Ishikawa (cell line): ENCODE data around the gene TAF3.

Experiments used
- CEBPB ChIP-seq: IDR thresholded peaks from 2 replicates; pipeline ENCODE4 v1.6.1; 2012
- CREB1 ChIP-seq: IDR thresholded peaks from 2 replicates; pipeline ENCODE4 v1.6.1; 2012; ENCODE audit warnings: low read depth
- EP300 ChIP-seq: IDR thresholded peaks from 2 replicates; pipeline ENCODE4 v1.6.1; 2012; ENCODE audit warnings: borderline replicate concordance
- MAX ChIP-seq: IDR thresholded peaks from 2 replicates; pipeline ENCODE4 v1.6.1; 2012
- RAD21 ChIP-seq: IDR thresholded peaks from 2 replicates; pipeline ENCODE4 v1.6.1; 2012; ENCODE audit warnings: low read depth
- TCF12 ChIP-seq: IDR thresholded peaks from 2 replicates; pipeline ENCODE4 v1.6.1; 2012; ENCODE audit warnings: low read depth
- TEAD4 ChIP-seq: IDR thresholded peaks from 2 replicates; pipeline ENCODE4 v1.6.1; 2012
- YY1 ChIP-seq: IDR thresholded peaks from 2 replicates; pipeline ENCODE4 v1.6.1; 2012; ENCODE audit warnings: low read depth
- TF ChIP-seq, protein P1 (sequence below): IDR thresholded peaks from 2 replicates; pipeline ENCODE4 v1.6.1; 2012; ENCODE audit warnings: low read depth, mild to moderate bottlenecking

DNA sequence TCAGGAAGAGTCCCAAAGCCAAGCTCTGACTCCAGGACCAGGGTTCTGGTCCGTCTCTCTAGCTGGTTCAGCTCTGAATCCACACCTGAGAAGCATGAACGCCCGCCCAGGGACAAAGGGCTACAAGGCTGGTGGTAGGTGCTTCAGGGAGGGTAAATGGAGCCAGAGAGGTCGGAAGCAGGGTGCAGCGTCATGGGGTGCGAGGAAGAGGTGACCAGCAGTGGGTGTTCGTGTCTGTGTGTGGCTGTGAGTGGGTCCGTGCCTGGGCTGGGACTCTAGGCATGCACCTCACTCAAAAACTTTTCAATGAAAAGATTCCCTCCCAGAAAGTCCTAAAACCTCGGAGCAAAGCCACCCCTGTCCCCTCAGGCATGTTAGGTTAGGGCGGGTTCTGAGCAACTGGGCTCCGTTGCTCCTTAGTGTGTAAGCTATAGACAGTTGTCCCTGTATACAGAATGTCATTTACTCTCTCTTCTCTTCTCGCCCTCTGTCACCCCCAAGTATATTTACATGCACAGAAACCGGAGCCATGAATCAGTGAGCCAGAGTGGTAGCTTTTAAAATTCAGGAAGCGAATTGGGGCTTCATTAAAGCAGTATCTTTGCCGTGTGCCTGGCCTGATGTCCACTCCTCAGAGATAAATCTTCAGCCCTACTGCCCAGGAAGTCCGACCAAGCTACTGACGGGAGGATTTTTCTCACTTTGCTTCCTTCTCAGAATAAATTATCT, 223.9 kb downstream of the TAF3 start:
- TF ChIP-seq RAD21: no peak
- TF ChIP-seq TEAD4: no peak
- TF ChIP-seq CREB1: no peak
- TF ChIP-seq CEBPB: no peak
- TF ChIP-seq TCF12: no peak
- TF ChIP-seq MAX: no peak
- no peak for TF ChIP-seq YY1
- TF ChIP-seq, protein P1, sequence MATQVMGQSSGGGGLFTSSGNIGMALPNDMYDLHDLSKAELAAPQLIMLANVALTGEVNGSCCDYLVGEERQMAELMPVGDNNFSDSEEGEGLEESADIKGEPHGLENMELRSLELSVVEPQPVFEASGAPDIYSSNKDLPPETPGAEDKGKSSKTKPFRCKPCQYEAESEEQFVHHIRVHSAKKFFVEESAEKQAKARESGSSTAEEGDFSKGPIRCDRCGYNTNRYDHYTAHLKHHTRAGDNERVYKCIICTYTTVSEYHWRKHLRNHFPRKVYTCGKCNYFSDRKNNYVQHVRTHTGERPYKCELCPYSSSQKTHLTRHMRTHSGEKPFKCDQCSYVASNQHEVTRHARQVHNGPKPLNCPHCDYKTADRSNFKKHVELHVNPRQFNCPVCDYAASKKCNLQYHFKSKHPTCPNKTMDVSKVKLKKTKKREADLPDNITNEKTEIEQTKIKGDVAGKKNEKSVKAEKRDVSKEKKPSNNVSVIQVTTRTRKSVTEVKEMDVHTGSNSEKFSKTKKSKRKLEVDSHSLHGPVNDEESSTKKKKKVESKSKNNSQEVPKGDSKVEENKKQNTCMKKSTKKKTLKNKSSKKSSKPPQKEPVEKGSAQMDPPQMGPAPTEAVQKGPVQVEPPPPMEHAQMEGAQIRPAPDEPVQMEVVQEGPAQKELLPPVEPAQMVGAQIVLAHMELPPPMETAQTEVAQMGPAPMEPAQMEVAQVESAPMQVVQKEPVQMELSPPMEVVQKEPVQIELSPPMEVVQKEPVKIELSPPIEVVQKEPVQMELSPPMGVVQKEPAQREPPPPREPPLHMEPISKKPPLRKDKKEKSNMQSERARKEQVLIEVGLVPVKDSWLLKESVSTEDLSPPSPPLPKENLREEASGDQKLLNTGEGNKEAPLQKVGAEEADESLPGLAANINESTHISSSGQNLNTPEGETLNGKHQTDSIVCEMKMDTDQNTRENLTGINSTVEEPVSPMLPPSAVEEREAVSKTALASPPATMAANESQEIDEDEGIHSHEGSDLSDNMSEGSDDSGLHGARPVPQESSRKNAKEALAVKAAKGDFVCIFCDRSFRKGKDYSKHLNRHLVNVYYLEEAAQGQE: no peak
- TF ChIP-seq EP300: no peak
